Activated CD4-positive, alpha-beta T cell treated with anti-CD3 and anti-CD28 coated beads for 36 hours (primary cell): ENCODE results near the gene APOD. TPM values are rescaled to one million over a fixed set of nuclear protein-coding genes. Genes with fewer than 3 reads are reported as not detected.
A peak's percentile ranks its signal among the peaks of the same experiment; 100 is the strongest.

Experiments used
- ATAC-seq: fragments of 200-7000 bp; cut with Tn5 transposase; one replicate; pipeline ENCODE4 v1.10.0; 2021; ENCODE audit warnings: mild to moderate bottlenecking, moderate library complexity
- CTCF ChIA-PET: fragments of 350-600 bp; sonication (Branson Sonifier 250); formaldehyde crosslinking; loops from one replicate; lab custom pipeline; 2021; ENCODE audit warnings: antibody characterized with exemption; lab: Charles Lee
- POLR2A ChIA-PET: fragments of 350-600 bp; sonication (Branson Sonifier 250); formaldehyde crosslinking; loops from one replicate; lab custom pipeline; 2021; ENCODE audit warnings: antibody characterized with exemption, inconsistent platforms; lab: Charles Lee
- DNase-seq: peaks from one replicate; pipeline ENCODE4 v3.0.0-alpha.2; 2020
- H3K27ac Mint-ChIP-seq: one replicate; pipeline ENCODE4 v1.8.0; 2021; ENCODE audit warnings: mixed read lengths
- H3K27me3 Mint-ChIP-seq: one replicate; pipeline ENCODE4 v1.8.0; 2021; ENCODE audit warnings: mixed read lengths
- H3K36me3 Mint-ChIP-seq: one replicate; pipeline ENCODE4 v1.8.0; 2021; ENCODE audit warnings: low read depth, mixed read lengths
- H3K4me1 Mint-ChIP-seq: one replicate; pipeline ENCODE4 v1.8.0; 2021; ENCODE audit warnings: mixed read lengths
- H3K4me3 Mint-ChIP-seq: one replicate; pipeline ENCODE4 v1.8.0; 2021; ENCODE audit warnings: mild to moderate bottlenecking, moderate library complexity, mixed read lengths
- H3K9me3 Mint-ChIP-seq: one replicate; pipeline ENCODE4 v1.8.0; 2021; ENCODE audit warnings: low read depth, mixed read lengths
- intact Hi-C, 2 experiments: fragments of 100-400 bp; cut with DNase I in 1 of 2; cut with micrococcal nuclease in 1 of 2; formaldehyde crosslinking; loops; one replicate each; pipeline versions ENCODE4 v1.14.2 to v1.15.1; 2022 to 2024; cut with DNase I, micrococcal nuclease
- total RNA-seq, 2 experiments: library from RNA; stranded (reverse); gene quantifications; one replicate each; pipeline ENCODE4 v1.2.3, GENCODE V29; 2021

APOD gene
- total RNA-seq, 2 experiments from 2014 or later, result not detected

- no peaks in the 10 kb centered on the region for H3K9me3 Mint-ChIP-seq
- intact Hi-C loops, result no loop called here
- ChIA-PET POLR2A (no interaction called here), CTCF (interaction anchor here (1.2 to 3.8 kb wide), 2 partner anchors 12 to 504 kb away, joined by 3 to 20 read pairs; no protein-coding TSS in a partner anchor)
- H3K4me3 Mint-ChIP-seq, result no peak overlapping the region
- no peak overlapping the region for H3K27ac Mint-ChIP-seq
- ATAC-seq (no peak), DNase-seq (no peak)
- no peaks in the 10 kb centered on the region for H3K36me3 Mint-ChIP-seq
- no peaks in the 10 kb centered on the region for H3K27me3 Mint-ChIP-seq
- peaks cover 7% of the 10 kb centered on the region for H3K4me1 Mint-ChIP-seq
Observed at GRCh38 chr3:195568630-195569029, 15.1 kb downstream of the APOD start.

- ATAC-seq (no peak), DNase-seq (no peak)
- Mint-ChIP-seq H3K27ac (no peak overlapping the region), H3K9me3 (no peaks in the 10 kb centered on the region), H3K4me3 (no peak overlapping the region), H3K27me3 (no peaks in the 10 kb centered on the region), H3K36me3 (no peaks in the 10 kb centered on the region), H3K4me1 (peaks cover 7% of the 10 kb centered on the region)
- intact Hi-C loops, result no loop called here
- ChIA-PET CTCF (interaction anchor here (1.1 to 3.8 kb wide), 3 partner anchors 11 to 44 kb away, joined by 4 to 20 read pairs (median 4); partner anchors contain the start of gene APOD), POLR2A (no interaction called here)
Observed at GRCh38 chr3:195566797-195567196, 16.9 kb downstream of the APOD start.

GRCh38 chr3:195565716-195566115 lies 18.0 kb downstream of the APOD start:
- ChIA-PET POLR2A (no interaction called here), CTCF (interaction anchor here (0.7 to 3.8 kb wide), 2 partner anchors 9 to 15 kb away, joined by 3 to 20 read pairs; no protein-coding TSS in a partner anchor)
- ATAC-seq (no peak), DNase-seq (no peak)
- Mint-ChIP-seq H3K4me3 (no peak overlapping the region), H3K27ac (no peak overlapping the region), H3K36me3 (no peaks in the 10 kb centered on the region), H3K27me3 (no peaks in the 10 kb centered on the region), H3K4me1 (peaks cover 7% of the 10 kb centered on the region), H3K9me3 (no peaks in the 10 kb centered on the region)
- intact Hi-C loops, result no loop called here

- POLR2A ChIA-PET, result no interaction called here
- intact Hi-C loops, result no loop called here
- Mint-ChIP-seq H3K27ac (no peak overlapping the region), H3K27me3 (no peaks in the 10 kb centered on the region), H3K9me3 (no peaks in the 10 kb centered on the region), H3K4me3 (no peak overlapping the region), H3K4me1 (peaks cover 6% of the 10 kb centered on the region), H3K36me3 (no peaks in the 10 kb centered on the region)
- CTCF ChIA-PET, result interaction anchor here (1.0 kb wide), 1 partner anchor 12 kb away, joined by 9 read pairs; no protein-coding TSS in a partner anchor
- DNase-seq (no peak), ATAC-seq (no peak)
Observed at GRCh38 chr3:195563317-195563716, 20.4 kb downstream of the APOD start.

GRCh38 chr3:195559723-195560409 lies 23.9 kb downstream of the APOD start:
- no peak overlapping the region for H3K27ac Mint-ChIP-seq
- intact Hi-C loops, result loop anchor here (2.0 to 5.0 kb wide), 3 partner anchors 52 to 302 kb away; no protein-coding TSS in a partner anchor
- CTCF ChIA-PET, result interaction anchor here (0.6 to 2.1 kb wide), 5 partner anchors 11 to 929 kb away, joined by 3 to 6 read pairs (median 3); no protein-coding TSS in a partner anchor
- ATAC-seq, result no peak
- no peak for DNase-seq
- no peaks in the 10 kb centered on the region for H3K36me3 Mint-ChIP-seq
- POLR2A ChIA-PET, result interaction anchor here (0.6 kb wide), 1 partner anchor 10 kb away, joined by 3 read pairs; no protein-coding TSS in a partner anchor
- no peaks in the 10 kb centered on the region for H3K27me3 Mint-ChIP-seq
- H3K9me3 Mint-ChIP-seq, result no peaks in the 10 kb centered on the region
- no peak overlapping the region for H3K4me3 Mint-ChIP-seq
- H3K4me1 Mint-ChIP-seq, result peaks cover 30% of the 10 kb centered on the region

- no peak overlapping the region for H3K27ac Mint-ChIP-seq
- H3K9me3 Mint-ChIP-seq, result no peaks in the 10 kb centered on the region
- H3K4me1 Mint-ChIP-seq, result peaks cover 37% of the 10 kb centered on the region
- H3K4me3 Mint-ChIP-seq, result no peak overlapping the region
- ChIA-PET POLR2A (interaction anchor here (0.9 kb wide), 1 partner anchor 34 kb away, joined by 12 read pairs; no protein-coding TSS in a partner anchor), CTCF (interaction anchor here (0.7 to 1.0 kb wide), 2 partner anchors 9 to 26 kb away, joined by 3 to 5 read pairs; no protein-coding TSS in a partner anchor)
- intact Hi-C loops, result loop anchor here (1.0 to 5.0 kb wide), 4 partner anchors 54 to 304 kb away; no protein-coding TSS in a partner anchor
- ATAC-seq (peak; percentile 65), DNase-seq (peak; percentile 39)
- no peaks in the 10 kb centered on the region for H3K27me3 Mint-ChIP-seq
- no peaks in the 10 kb centered on the region for H3K36me3 Mint-ChIP-seq
Observed at GRCh38 chr3:195558602-195559001, 25.1 kb downstream of the APOD start.

- POLR2A ChIA-PET, result no interaction called here
- H3K27me3 Mint-ChIP-seq, result no peaks in the 10 kb centered on the region
Observed at GRCh38 chr3:195557322-195557721, 26.4 kb downstream of the APOD start.

GRCh38 chr3:195556390-195556789 lies 27.4 kb downstream of the APOD start:
- DNase-seq (peak; percentile 72), ATAC-seq (peak; percentile 60)
- no peaks in the 10 kb centered on the region for H3K36me3 Mint-ChIP-seq
- CTCF ChIA-PET, result interaction anchor here (0.6 to 3.6 kb wide), 12 partner anchors 11 to 359 kb away, joined by 3 to 20 read pairs (median 4); partner anchors contain the start of genes PPP1R2 and XXYLT1
- peak overlapping the region; percentile 2 for H3K4me3 Mint-ChIP-seq
- peaks cover 59% of the 10 kb centered on the region for H3K4me1 Mint-ChIP-seq
- H3K27ac Mint-ChIP-seq, result peak overlapping the region; percentile 43
- H3K9me3 Mint-ChIP-seq, result no peaks in the 10 kb centered on the region
- POLR2A ChIA-PET, result no interaction called here
- H3K27me3 Mint-ChIP-seq, result no peaks in the 10 kb centered on the region
- intact Hi-C loops, result loop anchor here in 1 of 2 experiments (5.0 kb wide), 2 partner anchors 56 to 306 kb away; no protein-coding TSS in a partner anchor

More at GRCh38 chr3:195557322-195557721, 26.4 kb downstream of the APOD start:
- CTCF ChIA-PET, result interaction anchor here (0.8 to 3.6 kb wide), 6 partner anchors 8 to 292 kb away, joined by 3 to 20 read pairs (median 4); partner anchors contain the start of genes PPP1R2 and XXYLT1
- Mint-ChIP-seq H3K27ac (no peak overlapping the region), H3K4me1 (peaks cover 50% of the 10 kb centered on the region), H3K9me3 (no peaks in the 10 kb centered on the region), H3K4me3 (no peak overlapping the region), H3K36me3 (no peaks in the 10 kb centered on the region)
- ATAC-seq (no peak), DNase-seq (no peak)
- intact Hi-C loops, result loop anchor here in 1 of 2 experiments (5.0 kb wide), 2 partner anchors 55 to 305 kb away; no protein-coding TSS in a partner anchor

- Mint-ChIP-seq H3K27ac (peak overlapping the region; percentile 74), H3K4me1 (peaks cover 72% of the 10 kb centered on the region), H3K36me3 (no peaks in the 10 kb centered on the region), H3K9me3 (no peaks in the 10 kb centered on the region), H3K4me3 (peak overlapping the region; percentile 44), H3K27me3 (no peaks in the 10 kb centered on the region)
- DNase-seq, result peak; percentile 61
- ChIA-PET POLR2A (interaction anchor here (0.6 kb wide), 1 partner anchor 51 kb away, joined by 6 read pairs; no protein-coding TSS in a partner anchor), CTCF (interaction anchor here (1.3 to 3.6 kb wide), 4 partner anchors 9 to 360 kb away, joined by 3 to 20 read pairs (median 5); partner anchors contain the start of gene PPP1R2)
- intact Hi-C loops, result loop anchor here in 1 of 2 experiments (5.0 kb wide), 2 partner anchors 57 to 307 kb away; no protein-coding TSS in a partner anchor
- peak; percentile 70 for ATAC-seq
Observed at GRCh38 chr3:195555110-195555509, 28.6 kb downstream of the APOD start.

GRCh38 chr3:195554458-195554857 lies 29.3 kb downstream of the APOD start:
- Mint-ChIP-seq H3K4me3 (no peak overlapping the region), H3K4me1 (peaks cover 78% of the 10 kb centered on the region), H3K9me3 (no peaks in the 10 kb centered on the region), H3K27me3 (no peaks in the 10 kb centered on the region), H3K36me3 (no peaks in the 10 kb centered on the region), H3K27ac (peak overlapping the region; percentile 30)
- ChIA-PET POLR2A (no interaction called here), CTCF (interaction anchor here (1.3 to 3.6 kb wide), 2 partner anchors 8 to 12 kb away, joined by 3 to 20 read pairs; partner anchors contain the start of gene PPP1R2)
- DNase-seq (no peak), ATAC-seq (no peak)
- intact Hi-C loops, result no loop called here

GRCh38 chr3:195553268-195553667 lies 30.5 kb downstream of the APOD start:
- DNase-seq, result no peak
- CTCF ChIA-PET, result interaction anchor here (0.9 to 1.5 kb wide), 2 partner anchors 282 to 293 kb away, joined by 4 to 10 read pairs; partner anchors contain the start of gene XXYLT1
- Mint-ChIP-seq H3K36me3 (no peaks in the 10 kb centered on the region), H3K9me3 (no peaks in the 10 kb centered on the region), H3K4me3 (no peak overlapping the region), H3K27me3 (no peaks in the 10 kb centered on the region), H3K27ac (peak overlapping the region; percentile 68), H3K4me1 (peaks cover 79% of the 10 kb centered on the region)
- POLR2A ChIA-PET, result no interaction called here
- intact Hi-C loops, result no loop called here
- no peak for ATAC-seq
